HG02884 (cell line): ENCODE measurements around the gene ALG6.
"Not testable (repeated sequence)": the region's sequence is repeated elsewhere in the genome, so short reads cannot be mapped to it uniquely, and the experiment has no call there.

ENCODE experiments used
- ATAC-seq: cut with Tn5 transposase; IDR thresholded peaks from one replicate; pipeline ENCODE4 v1.9.1; 2021; ENCODE audit warnings: mild to moderate bottlenecking, moderate library complexity; ENCODE audit not compliant: unreplicated experiment

Gene ALG6

DNA sequence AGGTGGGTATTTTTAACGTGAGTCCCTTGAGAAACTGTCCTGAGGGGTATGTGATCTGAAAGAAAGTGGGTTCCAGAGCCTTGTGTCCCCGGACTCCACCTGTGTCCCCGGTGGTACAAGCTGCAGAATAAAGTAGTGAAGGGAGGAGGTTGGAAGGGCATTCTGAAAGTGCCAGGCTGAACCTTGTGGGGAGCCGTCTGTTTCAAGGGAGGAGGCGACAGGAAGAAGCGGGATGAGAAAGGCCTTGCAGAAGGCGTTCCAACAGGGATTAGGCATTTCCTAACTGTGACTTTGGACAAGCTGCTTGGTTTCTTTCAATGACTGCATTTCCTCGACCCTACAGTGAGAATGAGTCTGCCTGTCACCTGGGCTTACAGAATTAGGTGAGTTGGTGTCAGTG is 39.3 kb upstream of the ALG6 start:
- ATAC-seq = no peak

DNA sequence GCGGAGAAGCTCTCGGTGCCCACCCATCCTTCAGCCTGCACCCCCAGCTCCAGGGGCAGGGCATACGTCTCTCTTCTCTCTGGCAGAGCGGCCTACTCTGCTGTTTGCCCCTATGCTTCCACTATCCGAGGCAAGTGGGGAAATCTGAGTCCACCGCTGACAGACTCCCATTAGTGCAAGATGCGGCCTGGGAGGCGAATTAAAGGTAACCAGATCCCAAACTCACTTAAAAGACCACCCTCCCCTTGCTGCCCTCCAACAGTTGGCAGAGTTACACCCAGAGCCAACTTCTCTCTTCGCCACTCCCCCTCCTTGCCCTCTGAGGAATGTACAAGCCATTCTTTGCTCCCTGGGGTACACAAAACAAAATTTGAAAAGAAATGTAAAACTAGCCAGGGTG is 38.6 kb upstream of the ALG6 start:
- no peak for ATAC-seq

- ATAC-seq = no peak
Observed at GRCh38 chr1:63329621-63330330, 37.7 kb upstream of the ALG6 start.

- no peak for ATAC-seq
Observed at GRCh38 chr1:63330331-63330916, 37.0 kb upstream of the ALG6 start.

DNA sequence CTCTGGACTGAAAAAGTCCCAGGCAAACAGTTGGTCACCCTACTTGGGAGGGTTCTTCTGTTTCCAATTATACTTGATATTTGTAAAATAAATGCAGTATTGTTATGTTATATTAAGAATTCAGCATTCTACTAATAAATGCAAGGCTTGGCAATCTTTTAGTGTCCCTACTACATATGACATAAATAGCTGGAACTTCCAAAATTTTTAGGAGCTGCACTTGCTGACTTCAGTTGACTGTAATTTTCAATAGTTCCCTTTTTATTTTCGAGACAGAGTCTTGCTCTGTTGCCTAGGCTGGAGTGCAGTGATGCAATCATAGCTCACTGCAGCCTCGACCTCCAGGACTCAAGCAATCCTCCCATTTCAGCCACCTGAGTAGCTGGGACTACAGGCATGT is 25.0 kb upstream of the ALG6 start:
- ATAC-seq = no peak

GRCh38 chr1:63343922-63344321 is 23.5 kb upstream of the ALG6 start:
- ATAC-seq = no peak

- no peak for ATAC-seq
Observed at GRCh38 chr1:63350320-63350719, 17.1 kb upstream of the ALG6 start.

GRCh38 chr1:63352736-63353135 is 14.7 kb upstream of the ALG6 start:
- no peak for ATAC-seq

DNA sequence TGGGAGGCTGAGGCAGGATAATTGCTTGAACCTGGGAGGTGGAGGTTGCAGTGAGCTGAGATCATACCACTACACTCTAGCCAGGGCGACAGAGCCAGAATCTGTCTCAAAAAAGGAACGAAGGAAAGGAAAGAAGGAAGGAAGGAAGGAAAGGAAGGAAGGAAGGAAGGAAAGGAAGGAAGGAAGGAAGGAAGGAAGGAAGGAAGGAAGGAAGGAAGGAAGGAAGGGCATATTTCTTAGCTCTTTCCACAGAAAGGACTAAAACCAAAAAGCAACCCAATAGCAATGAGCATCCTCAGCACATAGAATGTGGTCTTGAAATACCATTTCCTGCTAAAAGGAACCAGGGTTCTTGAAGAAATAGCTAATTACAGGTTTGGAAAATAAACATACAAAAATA is 11.2 kb upstream of the ALG6 start:
- ATAC-seq = not testable (repeated sequence)

- ATAC-seq = no peak
Observed at GRCh38 chr1:63359561-63359960, 7.9 kb upstream of the ALG6 start.

- ATAC-seq = no peak
Observed at GRCh38 chr1:63362073-63362472, 5.4 kb upstream of the ALG6 start.

- ATAC-seq = no peak
Observed at GRCh38 chr1:63362578-63362977, 4.8 kb upstream of the ALG6 start.

DNA sequence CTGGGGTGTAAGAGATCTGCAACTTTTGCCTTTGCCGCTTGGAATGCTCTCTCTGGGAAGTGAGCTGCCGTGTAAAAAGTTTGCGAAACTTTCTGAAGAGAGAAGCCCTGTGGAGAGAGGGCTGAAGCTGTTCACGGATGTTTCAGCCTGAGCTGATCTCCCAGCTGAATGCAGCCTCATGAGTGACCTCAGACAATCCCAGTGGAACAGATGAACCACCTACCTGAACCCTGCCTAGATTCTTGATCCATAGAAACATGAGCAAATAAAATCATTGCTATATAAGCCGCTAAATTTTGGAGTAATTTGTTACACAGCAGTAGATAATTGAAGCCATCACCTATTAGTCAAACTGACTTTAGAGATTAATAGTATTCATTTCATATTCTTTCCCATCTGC is 4.4 kb upstream of the ALG6 start:
- ATAC-seq = no peak

DNA sequence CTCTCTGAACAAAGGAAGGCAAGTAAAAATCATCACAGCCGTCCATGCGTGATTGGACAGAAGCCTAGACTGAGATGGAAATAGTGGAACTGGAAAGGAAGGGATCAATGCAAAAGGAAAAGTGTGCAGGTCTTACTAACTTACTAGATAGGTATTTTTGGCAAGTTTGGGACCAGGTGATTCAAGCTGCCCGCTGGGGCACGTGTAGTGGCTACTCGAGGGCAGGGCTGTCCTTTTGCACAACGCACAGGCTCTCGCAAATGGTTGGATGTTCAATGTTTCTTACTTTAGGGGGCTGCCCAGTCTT is 566 bp upstream of the ALG6 start:
- ATAC-seq = no peak

DNA sequence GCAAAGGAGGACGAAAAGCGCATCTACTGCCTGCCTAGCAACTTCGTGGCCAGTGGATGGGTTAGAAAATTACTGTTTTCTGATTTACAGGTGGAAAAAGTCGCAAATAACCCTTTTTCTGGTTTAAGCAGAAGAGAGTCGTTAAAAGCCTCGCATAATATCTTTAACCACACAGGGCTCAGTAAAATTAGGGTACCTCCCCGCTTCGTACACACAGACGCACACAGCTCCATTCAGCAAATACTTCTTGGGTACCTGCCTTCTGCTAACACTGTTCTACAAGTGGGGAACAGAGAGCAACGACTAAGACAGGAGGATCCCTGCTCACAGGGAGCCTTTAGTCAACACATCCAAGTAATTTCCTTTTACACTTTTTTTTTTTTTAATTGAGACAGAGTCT is 704 bp downstream of the ALG6 start:
- peak; percentile 9 for ATAC-seq

GRCh38 chr1:63379583-63379982 is 12.2 kb downstream of the ALG6 start:
- no peak for ATAC-seq

DNA sequence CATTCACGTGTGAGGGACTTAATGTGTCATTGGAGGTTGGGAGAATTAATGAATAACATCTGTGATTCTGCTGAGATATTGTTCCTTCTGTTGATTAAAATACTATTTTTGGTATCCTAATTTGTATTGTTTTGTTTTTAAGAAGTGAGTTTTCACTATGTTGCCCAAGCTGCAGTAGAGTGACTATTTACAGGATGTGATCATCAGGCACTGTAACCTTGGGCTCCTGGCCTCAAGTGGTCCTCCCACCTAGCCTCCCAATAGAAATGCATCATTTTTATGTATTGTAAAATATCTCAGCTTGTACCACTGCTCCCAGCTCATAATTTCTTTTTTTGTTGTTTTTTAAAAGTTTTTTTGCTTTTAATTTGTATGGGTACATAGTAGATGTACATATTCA is 14.3 kb downstream of the ALG6 start:
- no peak for ATAC-seq

GRCh38 chr1:63401945-63402344 is 34.5 kb downstream of the ALG6 start:
- ATAC-seq = no peak

- no peak for ATAC-seq
Observed at GRCh38 chr1:63403386-63403785, 36.0 kb downstream of the ALG6 start.

DNA sequence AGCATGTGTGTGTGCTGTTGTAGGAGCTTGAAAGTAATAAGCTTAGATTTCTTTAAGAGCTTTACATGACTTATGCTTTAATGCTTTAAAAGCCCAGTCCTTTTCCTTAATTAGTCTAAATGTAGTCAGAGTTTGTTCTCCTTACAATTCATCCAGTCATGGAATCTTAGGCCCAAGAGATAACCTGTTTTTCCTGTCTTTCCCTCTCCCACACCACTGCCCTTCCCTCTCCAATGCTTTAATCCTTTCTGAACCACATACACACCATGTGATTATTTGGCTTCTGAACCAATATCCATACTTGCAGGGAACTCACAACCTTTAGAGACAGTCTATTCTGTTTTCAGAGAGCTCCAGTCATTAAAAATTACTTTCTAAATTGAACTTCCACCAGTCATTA is 37.6 kb downstream of the ALG6 start:
- no peak for ATAC-seq

DNA sequence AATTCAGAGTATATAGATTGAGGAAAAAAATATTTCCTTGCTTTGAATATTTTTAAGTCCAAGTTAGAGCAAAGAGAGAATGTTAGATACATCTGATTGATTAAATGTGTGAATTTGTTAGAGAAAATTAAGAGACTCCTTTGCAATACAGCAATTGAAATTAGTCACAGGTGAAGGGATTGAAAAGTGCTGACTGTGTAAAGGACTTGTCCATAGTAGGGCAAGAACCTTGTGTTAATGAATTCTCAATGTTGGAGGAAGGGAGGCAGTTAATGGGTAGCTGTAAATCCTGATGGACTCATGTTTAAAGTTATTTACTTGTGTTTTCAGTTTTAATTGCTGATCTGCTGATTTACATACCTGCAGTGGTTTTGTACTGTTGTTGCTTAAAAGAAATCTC is 38.6 kb downstream of the ALG6 start:
- no peak for ATAC-seq

DNA sequence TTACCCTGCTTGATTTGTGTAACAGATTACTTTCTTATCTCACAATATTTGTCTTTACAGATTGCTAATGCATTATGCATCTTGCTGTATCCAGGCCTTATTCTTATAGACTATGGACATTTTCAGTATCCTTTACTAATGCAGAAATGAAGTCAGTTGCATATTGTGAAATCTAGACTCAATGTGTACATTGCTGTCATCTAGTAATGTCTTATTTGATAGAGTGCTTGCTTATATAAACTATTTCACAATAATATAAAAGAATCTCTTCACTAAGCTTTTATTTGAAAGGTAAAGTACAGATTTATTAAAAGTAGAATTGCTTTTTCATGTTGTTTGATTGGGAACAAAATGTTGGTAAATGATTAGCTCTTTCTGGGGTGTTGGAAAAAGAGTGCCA is 39.6 kb downstream of the ALG6 start:
- ATAC-seq = no peak

- no peak for ATAC-seq
Observed at GRCh38 chr1:63408331-63408730, 40.9 kb downstream of the ALG6 start.
